ENCODE measurements around the gene LRFN3. TPM values are rescaled to one million over a fixed set of nuclear protein-coding genes. Genes with fewer than 3 reads are reported as not detected.
"Not testable (repeated sequence)": the region's sequence is repeated elsewhere in the genome, so short reads cannot be mapped to it uniquely, and the experiment has no call there.

The LRFN3 gene
- total RNA-seq, 1 donor = 3.5 TPM

- no peak overlapping the region for H3K4me3 ChIP-seq (ENCODE audit: low read depth, low read length)
- TF ChIP-seq, protein P1, sequence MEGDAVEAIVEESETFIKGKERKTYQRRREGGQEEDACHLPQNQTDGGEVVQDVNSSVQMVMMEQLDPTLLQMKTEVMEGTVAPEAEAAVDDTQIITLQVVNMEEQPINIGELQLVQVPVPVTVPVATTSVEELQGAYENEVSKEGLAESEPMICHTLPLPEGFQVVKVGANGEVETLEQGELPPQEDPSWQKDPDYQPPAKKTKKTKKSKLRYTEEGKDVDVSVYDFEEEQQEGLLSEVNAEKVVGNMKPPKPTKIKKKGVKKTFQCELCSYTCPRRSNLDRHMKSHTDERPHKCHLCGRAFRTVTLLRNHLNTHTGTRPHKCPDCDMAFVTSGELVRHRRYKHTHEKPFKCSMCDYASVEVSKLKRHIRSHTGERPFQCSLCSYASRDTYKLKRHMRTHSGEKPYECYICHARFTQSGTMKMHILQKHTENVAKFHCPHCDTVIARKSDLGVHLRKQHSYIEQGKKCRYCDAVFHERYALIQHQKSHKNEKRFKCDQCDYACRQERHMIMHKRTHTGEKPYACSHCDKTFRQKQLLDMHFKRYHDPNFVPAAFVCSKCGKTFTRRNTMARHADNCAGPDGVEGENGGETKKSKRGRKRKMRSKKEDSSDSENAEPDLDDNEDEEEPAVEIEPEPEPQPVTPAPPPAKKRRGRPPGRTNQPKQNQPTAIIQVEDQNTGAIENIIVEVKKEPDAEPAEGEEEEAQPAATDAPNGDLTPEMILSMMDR (IDR thresholded peaks at IDR 0.05; ENCODE audit: insufficient read depth, low read depth, low read length) = no peak
- no peak for DNase-seq (ENCODE audit: low read depth)
Observed at GRCh38 chr19:35945121-35945790, 9.1 kb downstream of the LRFN3 start.

- H3K4me3 ChIP-seq (ENCODE audit: low read depth, low read length) = no peak overlapping the region
- TF ChIP-seq, protein P1 (IDR thresholded peaks at IDR 0.05; ENCODE audit: insufficient read depth, low read depth, low read length) = no peak
- DNase-seq (ENCODE audit: low read depth) = no peak
Observed at GRCh38 chr19:35946203-35946602, 10.0 kb downstream of the LRFN3 start.

GRCh38 chr19:35949131-35949530 lies 13.0 kb downstream of the LRFN3 start:
- TF ChIP-seq, protein P1 (IDR thresholded peaks at IDR 0.05; ENCODE audit: insufficient read depth, low read depth, low read length) = no peak
- DNase-seq (ENCODE audit: low read depth) = no peak
- H3K4me3 ChIP-seq (ENCODE audit: low read depth, low read length) = no peak overlapping the region

- no peak for DNase-seq (ENCODE audit: low read depth)
- no peak overlapping the region for H3K4me3 ChIP-seq (ENCODE audit: low read depth, low read length)
- TF ChIP-seq, protein P1 (IDR thresholded peaks at IDR 0.05; ENCODE audit: insufficient read depth, low read depth, low read length) = no peak
Observed at GRCh38 chr19:35955881-35956634, 19.9 kb downstream of the LRFN3 start.

DNA sequence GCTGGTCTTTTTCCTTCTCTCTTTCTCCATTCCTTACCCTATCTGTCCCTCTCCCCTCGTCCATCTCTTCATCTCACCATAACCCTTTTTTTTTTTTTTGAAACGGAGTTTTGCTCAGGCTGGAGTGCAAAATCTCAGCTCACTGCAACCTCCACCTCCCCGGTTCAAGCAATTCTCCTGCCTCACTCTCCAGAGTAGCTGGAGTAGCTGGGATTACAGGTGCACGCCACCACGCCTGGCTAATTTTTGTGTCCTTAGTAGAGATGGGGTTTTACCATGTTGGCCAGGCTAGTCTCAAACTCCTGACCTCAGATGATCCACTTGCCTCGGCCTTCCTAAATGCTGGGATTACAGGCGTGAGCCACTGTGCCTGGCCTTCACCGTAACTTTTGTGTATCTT lies 21.2 kb downstream of the LRFN3 start:
- DNase-seq (ENCODE audit: low read depth) = not testable (repeated sequence)

DNA sequence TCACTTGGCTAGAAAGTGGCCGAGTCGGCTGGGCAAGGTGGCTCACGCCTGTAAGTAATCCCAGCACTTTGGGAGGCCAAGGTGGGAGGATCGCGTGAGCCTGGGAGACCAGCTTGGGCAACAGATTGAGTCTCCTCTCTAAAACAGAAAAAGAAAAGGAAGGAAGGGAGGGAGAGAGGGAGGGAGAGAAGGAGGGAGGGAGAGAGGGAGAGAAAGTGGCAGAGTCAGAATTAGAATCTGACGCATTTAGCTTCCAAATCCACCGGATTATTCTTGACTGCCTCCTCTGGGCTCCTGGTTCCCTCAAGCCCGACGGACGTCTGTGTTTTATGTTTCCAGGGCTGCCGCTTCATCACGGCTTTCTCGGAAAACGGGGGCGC lies 22.5 kb downstream of the LRFN3 start:
- DNase-seq (ENCODE audit: low read depth) = no peak
- no peak overlapping the region for H3K4me3 ChIP-seq (ENCODE audit: low read depth, low read length)
- TF ChIP-seq, protein P1 (IDR thresholded peaks at IDR 0.05; ENCODE audit: insufficient read depth, low read depth, low read length) = no peak

More for the DNA sequence above, 21.2 kb downstream of the LRFN3 start:
- H3K4me3 ChIP-seq (ENCODE audit: low read depth, low read length) = not testable (repeated sequence)

DNA sequence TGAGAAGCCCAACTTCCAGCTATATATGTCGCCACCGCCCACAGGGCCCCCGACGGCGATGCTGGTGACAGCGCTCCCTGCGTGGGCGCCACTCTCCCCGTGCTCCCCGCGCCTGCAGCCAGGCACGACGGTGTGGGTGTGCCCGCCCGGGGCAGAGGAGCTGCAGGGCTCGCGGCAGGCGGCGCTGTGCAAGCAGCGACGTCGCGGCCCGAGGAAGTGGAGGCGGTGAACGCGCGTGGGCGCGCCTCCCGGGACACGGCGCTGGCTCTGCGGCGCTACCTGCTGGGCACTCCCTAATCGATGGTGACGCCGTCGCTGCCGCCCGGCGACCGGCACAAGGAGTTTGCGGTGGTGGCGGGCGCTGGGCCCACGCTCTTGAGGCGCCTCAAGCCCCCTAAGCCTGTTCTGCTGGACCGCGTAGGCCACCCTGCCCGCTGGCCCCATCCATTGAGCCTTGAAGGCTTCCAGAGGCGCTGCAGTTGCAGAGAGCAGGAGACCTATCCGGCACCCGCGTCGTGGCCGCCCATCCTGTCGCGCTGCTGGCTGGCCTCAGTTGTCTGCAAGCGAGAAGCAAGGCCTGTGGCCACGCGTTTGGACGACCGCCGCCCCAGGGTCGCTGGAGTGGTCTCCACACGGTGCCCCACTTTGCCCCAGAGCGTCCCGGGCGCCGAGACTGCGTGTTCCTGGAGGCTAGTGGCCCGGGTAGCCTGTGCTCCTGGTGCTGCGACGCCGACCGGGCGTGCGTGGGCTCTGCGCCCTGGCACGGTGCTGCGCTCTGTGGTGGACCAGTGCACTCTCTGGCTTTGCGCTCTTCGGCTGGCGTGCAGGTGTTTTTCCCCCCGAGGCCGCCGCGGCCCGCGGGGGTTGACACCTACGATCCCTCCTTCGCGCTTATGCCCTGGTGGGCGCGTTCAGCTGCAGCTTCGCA lies 23.1 kb downstream of the LRFN3 start:
- TF ChIP-seq, protein P1 (IDR thresholded peaks at IDR 0.05; ENCODE audit: insufficient read depth, low read depth, low read length) = peak; percentile 31
- no peak overlapping the region for H3K4me3 ChIP-seq (ENCODE audit: low read depth, low read length)
- no peak for DNase-seq (ENCODE audit: low read depth)

All from fibroblast of villous mesenchyme (primary cell).